HCT116 (cell line): ENCODE results near the gene REN. TPM values are rescaled to one million over a fixed set of nuclear protein-coding genes. Genes with fewer than 3 reads are reported as not detected.

Experiments used
- ATAC-seq: fragments of 200-7000 bp; cut with Tn5 transposase; 2 replicates; pipeline ENCODE4 v1.9.1; 2020; ENCODE audit warnings: mild to moderate bottlenecking, moderate library complexity
- BruUV-seq: library from RNA; stranded (reverse); fragments of 400-500 nt; replicated peaks from 2 replicates; lab custom pipeline; 2021; lab: Mats Ljungman, UMichigan
- CTCF ChIA-PET: fragments of 300-600 bp; sonication (Branson Sonifier 250); formaldehyde crosslinking; loops from one replicate; lab custom pipeline; 2021; ENCODE audit warnings: antibody characterized with exemption; lab: Charles Lee
- POLR2A ChIA-PET: fragments of 300-600, 350-600 bp; sonication (Branson Sonifier 250); formaldehyde crosslinking; loops from one replicate; lab custom pipeline; 2021; ENCODE audit warnings: antibody characterized with exemption; lab: Charles Lee
- RAD21 ChIA-PET, 2 experiments: fragments of 300-600 bp; sonication (Branson Sonifier 250); formaldehyde crosslinking; loops; one replicate each; lab custom pipeline; 2023; ENCODE audit warnings: low total read pairs in 2 of 2; ENCODE audit not compliant: uncharacterized antibody in 2 of 2, unreplicated experiment in 2 of 2, low non-redundant PET in 1 of 2; lab: Charles Lee
- DNase-seq: peaks from one replicate; pipeline ENCODE4 v3.0.0-alpha.2; 2010; ENCODE audit warnings: low read depth, low spot score
- H2AFZ ChIP-seq: fragments of 200-600 bp; shearing (Covaris generic), sonication (generic); 2 replicates; pipeline ENCODE4 v1.6.1; 2017; ENCODE audit warnings: low read depth, mixed run types, mixed read lengths, antibody characterized with exemption, low read length; ENCODE audit not compliant: poor library complexity, severe bottlenecking
- H3K27ac ChIP-seq: 2 replicates; pipeline ENCODE4 v1.5.1; 2012; ENCODE audit warnings: low read depth, low read length
- H3K27me3 ChIP-seq: fragments of 200-600 bp; sonication (generic); 2 replicates; pipeline ENCODE4 v1.6.1; 2016; ENCODE audit warnings: mixed run types, low read length, mixed read lengths; ENCODE audit not compliant: insufficient read depth
- H3K36me3 ChIP-seq, 2 experiments: fragments of 200-500 bp in 1 of 2; fragments of 200-600 bp in 1 of 2; sonication (Bioruptor generic) in 1 of 2; sonication (generic) in 1 of 2; 2 replicates each; pipeline versions ENCODE4 v1.5.1 to v1.6.1; 2014 to 2016; ENCODE audit warnings: low read length in 2 of 2, inconsistent platforms in 1 of 2, mixed read lengths in 1 of 2, mixed run types in 1 of 2; ENCODE audit not compliant: insufficient read depth in 2 of 2, control insufficient read depth in 1 of 2
- H3K4me1 ChIP-seq, 2 experiments: fragments of 200-600 bp in 1 of 2; sonication (generic) in 1 of 2; 2 replicates each; pipeline versions ENCODE4 v1.5.1 to v1.6.1; 2012 to 2017; ENCODE audit warnings: low read length in 2 of 2, inconsistent platforms in 1 of 2, mild to moderate bottlenecking in 1 of 2, mixed read lengths in 1 of 2, mixed run types in 1 of 2, moderate library complexity in 1 of 2; ENCODE audit not compliant: insufficient read depth in 2 of 2, control insufficient read depth in 1 of 2
- H3K4me2 ChIP-seq: fragments of 200-600 bp; sonication (generic); 2 replicates; pipeline ENCODE4 v1.6.1; 2017; ENCODE audit warnings: mixed run types, low read length, mixed read lengths
- H3K4me3 ChIP-seq, 2 experiments: fragments of 200-600 bp in 1 of 2; sonication (generic) in 1 of 2; replicated peaks in 1 of 2; 2 replicates each; pipeline ENCODE4 v1.5.1; 2011 to 2016; ENCODE audit warnings: low read length in 2 of 2, control low read depth in 1 of 2, low read depth in 1 of 2, mild to moderate bottlenecking in 1 of 2, mixed read lengths in 1 of 2, mixed run types in 1 of 2
- H3K79me2 ChIP-seq: fragments of 200-600 bp; sonication (generic); 2 replicates; pipeline ENCODE4 v1.6.1; 2017; ENCODE audit warnings: mild to moderate bottlenecking, mixed run types, low read length, moderate library complexity, mixed read lengths; ENCODE audit not compliant: insufficient read depth
- H3K9ac ChIP-seq: fragments of 200-600 bp; sonication (generic); 2 replicates; pipeline ENCODE4 v1.6.1; 2016; ENCODE audit warnings: low read length, mixed read lengths
- H3K9me2 ChIP-seq: fragments of 200-600 bp; sonication (generic), shearing (Covaris generic); 2 replicates; pipeline ENCODE4 v1.6.1; 2017; ENCODE audit warnings: mixed run types, mild to moderate bottlenecking, moderate library complexity; ENCODE audit not compliant: insufficient read depth
- H3K9me3 ChIP-seq, 2 experiments: fragments of 200-500 bp in 1 of 2; fragments of 200-600 bp in 1 of 2; sonication (Bioruptor generic) in 1 of 2; sonication (generic) in 1 of 2; 2 replicates each; pipeline ENCODE4 v1.6.1; 2014 to 2017; ENCODE audit warnings: low read length in 2 of 2, mixed read lengths in 2 of 2, inconsistent platforms in 1 of 2, low read depth in 1 of 2, mild to moderate bottlenecking in 1 of 2, mixed run types in 1 of 2, moderate library complexity in 1 of 2; ENCODE audit not compliant: control insufficient read depth in 1 of 2, insufficient read depth in 1 of 2
- H4K20me1 ChIP-seq: fragments of 200-600 bp; sonication (generic), shearing (Covaris generic); 2 replicates; pipeline ENCODE4 v1.6.1; 2017; ENCODE audit warnings: mixed run types, mild to moderate bottlenecking, moderate library complexity; ENCODE audit not compliant: insufficient read depth
- CBX3 ChIP-seq: IDR thresholded peaks from 2 replicates; pipeline ENCODE4 v1.6.1; 2012; ENCODE audit warnings: low read depth
- EZH2 ChIP-seq: fragments of 200-600 bp; sonication (generic); IDR thresholded peaks from 2 replicates; pipeline ENCODE4 v1.6.1; 2017; ENCODE audit warnings: antibody characterized with exemption, mixed run types
- EZH2phosphoT487 ChIP-seq: fragments of 200-600 bp; IDR thresholded peaks from 2 replicates; pipeline ENCODE4 v1.6.1; 2018; ENCODE audit warnings: antibody characterized with exemption, borderline replicate concordance
- POLR2AphosphoS5 ChIP-seq: IDR thresholded peaks from 2 replicates; pipeline ENCODE4 v1.6.1; 2011; ENCODE audit warnings: mild to moderate bottlenecking, low read depth, low read length, moderate library complexity
- SIN3A ChIP-seq: IDR thresholded peaks from 2 replicates; pipeline ENCODE4 v1.6.1; 2012; ENCODE audit warnings: low read depth
- SRF ChIP-seq: IDR thresholded peaks from 2 replicates; pipeline ENCODE4 v1.6.1; 2012; ENCODE audit warnings: low read depth
- TCF7L2 ChIP-seq: IDR thresholded peaks from 2 replicates; pipeline ENCODE4 v1.7.0; 2011; ENCODE audit warnings: borderline replicate concordance, inconsistent platforms; ENCODE audit not compliant: insufficient read depth, insufficient read length; ENCODE audit errors: extremely low read depth
- YY1 ChIP-seq: IDR thresholded peaks from 2 replicates; pipeline ENCODE4 v1.6.1; 2011; ENCODE audit warnings: low read length, low read depth, moderate library complexity, mild to moderate bottlenecking; ENCODE audit not compliant: insufficient replicate concordance; ENCODE audit errors: extremely low read depth
- ZBTB33 ChIP-seq: IDR thresholded peaks from 2 replicates; pipeline ENCODE4 v1.6.1; 2011; ENCODE audit warnings: mild to moderate bottlenecking, low read length, moderate library complexity; ENCODE audit not compliant: insufficient replicate concordance; ENCODE audit errors: extremely low read depth
- ZFX ChIP-seq: fragments of 450-650 bp; IDR thresholded peaks from 2 replicates; pipeline ENCODE4 v1.6.1; 2017
- intact Hi-C: fragments of 100-400 bp; cut with micrococcal nuclease; formaldehyde crosslinking; loops from 2 replicates; pipeline ENCODE4 v1.10.0; 2022
- total RNA-seq: library from RNA; stranded (reverse); gene quantifications from one replicate; pipeline ENCODE4 v1.2.1, GENCODE V29; 2021; ENCODE audit not compliant: unreplicated experiment

The REN gene
- total RNA-seq, 1 experiment from 2014 or later: 0.47 TPM

- H3K36me3 ChIP-seq: no peaks in the 10 kb centered on the region
- no peaks in the 10 kb centered on the region for H3K9me2 ChIP-seq
- no peak overlapping the region for H3K4me3 ChIP-seq
- H2AFZ ChIP-seq: no peak overlapping the region
- intact Hi-C loops: no loop called here
- ChIA-PET CTCF (interaction anchor here (2.0 to 2.7 kb wide), 2 partner anchors 10 to 34 kb away, joined by 28 to 31 read pairs; no protein-coding TSS in a partner anchor), POLR2A (no interaction called here), RAD21 (no interaction called here)
- H3K4me2 ChIP-seq: no peak overlapping the region
- H4K20me1 ChIP-seq: no peaks in the 10 kb centered on the region
- no peaks in the 10 kb centered on the region for H3K9me3 ChIP-seq
- H3K27ac ChIP-seq: no peak overlapping the region
- peaks cover 13 to 45% of the 10 kb centered on the region in 2 experiments for H3K4me1 ChIP-seq
- H3K79me2 ChIP-seq: no peaks in the 10 kb centered on the region
- TF ChIP-seq ZBTB33 (no peak), YY1 (no peak), POLR2AphosphoS5 (no peak), EZH2phosphoT487 (no peak), SRF (no peak), SIN3A (no peak), EZH2 (no peak), ZFX (no peak), TCF7L2 (no peak), CBX3 (no peak)
- ATAC-seq: no peak
- H3K27me3 ChIP-seq: no peaks in the 10 kb centered on the region
- DNase-seq: no peak
- H3K9ac ChIP-seq: no peak overlapping the region
- no TSS peak for BruUV-seq
These were observed 30.9 kb upstream of the REN start for GRCh38 chr1:204197068-204197467.
